Stimulated activated CD4-positive, alpha-beta T cell treated with anti-CD3 and anti-CD28 coated beads, Interleukin-2, amount 100 ng/mL, for 4 hours (primary cell): ENCODE data around the gene CDC14A.

Experiments used
- DNase-seq: peaks from one replicate; pipeline ENCODE4 v3.0.0-alpha.2; 2020; ENCODE audit warnings: low read depth

CDC14A gene

GRCh38 chr1:100538913-100539835, 186.9 kb downstream of the CDC14A start:
- no peak for DNase-seq

DNA sequence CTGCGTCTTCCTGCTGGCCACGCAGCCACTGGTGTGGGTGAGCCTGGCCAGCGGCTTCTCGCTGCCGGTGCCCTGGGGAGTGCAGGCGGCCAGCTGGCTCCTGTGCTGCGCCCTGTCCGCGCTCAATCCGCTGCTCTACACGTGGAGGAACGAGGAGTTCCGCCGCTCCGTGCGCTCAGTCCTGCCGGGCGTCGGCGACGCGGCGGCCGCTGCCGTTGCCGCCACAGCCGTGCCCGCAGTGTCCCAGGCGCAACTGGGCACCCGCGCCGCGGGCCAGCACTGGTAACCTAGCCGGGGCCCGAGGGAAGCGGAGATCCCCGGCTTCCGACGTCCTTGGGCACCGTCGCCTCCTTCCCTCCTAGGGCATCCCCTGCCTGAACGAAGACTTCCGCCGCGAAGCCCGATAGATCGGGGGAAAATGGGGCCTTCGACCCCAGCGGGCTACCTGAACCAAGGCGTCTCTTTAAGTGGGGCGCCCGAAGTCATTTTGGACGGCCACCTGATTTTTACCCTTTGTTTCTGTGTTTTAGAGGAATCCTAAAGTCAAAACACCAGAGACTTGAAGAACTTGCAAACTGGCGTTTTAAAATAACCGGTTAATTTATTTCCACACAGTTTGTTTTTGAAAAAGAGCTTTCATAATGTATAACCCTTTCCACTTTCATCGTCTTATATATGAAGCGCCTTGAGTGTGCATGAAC, 187.7 kb downstream of the CDC14A start:
- DNase-seq, result no peak

DNA sequence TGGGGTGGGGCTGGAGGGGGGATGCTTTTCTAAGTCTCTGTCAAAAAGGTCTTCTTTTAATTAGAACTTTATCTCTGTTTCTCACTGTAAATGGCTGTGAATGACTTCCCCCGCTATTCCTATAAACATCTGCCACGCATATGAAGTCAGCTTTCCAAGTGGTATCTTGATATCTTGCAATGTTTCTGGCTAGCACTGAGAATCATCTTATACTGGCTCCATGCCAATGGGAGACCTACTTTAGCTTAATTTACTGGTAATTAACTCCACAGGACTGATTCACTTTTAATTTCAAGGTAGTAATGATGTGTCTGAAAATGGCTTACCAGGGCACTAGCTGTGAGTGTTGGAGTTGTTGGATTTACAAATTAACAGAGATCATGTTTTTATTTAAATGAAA, 190.0 kb downstream of the CDC14A start:
- no peak for DNase-seq

GRCh38 chr1:100543640-100544039, 191.3 kb downstream of the CDC14A start:
- no peak for DNase-seq

DNA sequence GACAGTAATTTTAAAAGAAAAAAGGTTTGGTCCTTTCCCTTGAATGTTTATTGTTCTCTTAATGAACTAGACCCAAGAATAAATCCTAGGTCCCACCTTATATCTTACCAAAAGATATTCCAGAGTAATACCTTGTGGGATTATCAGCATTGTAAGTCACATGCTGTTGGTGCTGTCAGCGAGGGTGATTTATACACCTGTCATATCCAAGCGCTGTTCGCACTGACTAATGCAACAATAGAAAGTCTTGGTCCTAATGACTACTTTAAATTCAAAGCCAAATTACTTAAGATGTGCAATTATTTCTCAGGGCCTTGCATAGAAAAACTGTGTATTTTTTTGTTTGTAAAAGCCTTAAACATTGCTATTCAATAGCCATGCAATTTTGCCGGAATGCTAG, 192.5 kb downstream of the CDC14A start:
- DNase-seq, result no peak

DNA sequence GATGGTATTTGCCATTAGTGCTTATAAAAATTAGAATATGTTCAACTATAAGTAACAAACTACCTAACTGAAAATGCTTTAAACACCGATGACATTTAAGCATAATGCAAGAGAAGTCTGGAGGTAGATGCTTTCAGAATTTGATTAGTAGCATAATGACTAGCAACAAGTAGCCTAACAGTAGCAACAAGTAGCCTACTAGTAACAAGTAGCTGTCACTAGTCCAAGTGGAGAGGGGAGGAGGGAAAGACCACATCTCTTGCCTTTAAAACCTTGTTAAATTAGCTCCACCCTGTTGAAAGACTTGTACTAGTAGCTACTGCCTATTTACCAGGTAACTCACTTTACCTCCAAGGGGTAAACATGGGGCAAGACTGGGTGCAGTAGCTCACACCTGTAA, 193.5 kb downstream of the CDC14A start:
- DNase-seq, result no peak

- DNase-seq, result no peak
These were observed 199.7 kb downstream of the CDC14A start for GRCh38 chr1:100552031-100552430.

- DNase-seq, result no peak
These were observed 200.6 kb downstream of the CDC14A start for GRCh38 chr1:100552922-100553321.

GRCh38 chr1:100556181-100556580, 203.9 kb downstream of the CDC14A start:
- no peak for DNase-seq

DNA sequence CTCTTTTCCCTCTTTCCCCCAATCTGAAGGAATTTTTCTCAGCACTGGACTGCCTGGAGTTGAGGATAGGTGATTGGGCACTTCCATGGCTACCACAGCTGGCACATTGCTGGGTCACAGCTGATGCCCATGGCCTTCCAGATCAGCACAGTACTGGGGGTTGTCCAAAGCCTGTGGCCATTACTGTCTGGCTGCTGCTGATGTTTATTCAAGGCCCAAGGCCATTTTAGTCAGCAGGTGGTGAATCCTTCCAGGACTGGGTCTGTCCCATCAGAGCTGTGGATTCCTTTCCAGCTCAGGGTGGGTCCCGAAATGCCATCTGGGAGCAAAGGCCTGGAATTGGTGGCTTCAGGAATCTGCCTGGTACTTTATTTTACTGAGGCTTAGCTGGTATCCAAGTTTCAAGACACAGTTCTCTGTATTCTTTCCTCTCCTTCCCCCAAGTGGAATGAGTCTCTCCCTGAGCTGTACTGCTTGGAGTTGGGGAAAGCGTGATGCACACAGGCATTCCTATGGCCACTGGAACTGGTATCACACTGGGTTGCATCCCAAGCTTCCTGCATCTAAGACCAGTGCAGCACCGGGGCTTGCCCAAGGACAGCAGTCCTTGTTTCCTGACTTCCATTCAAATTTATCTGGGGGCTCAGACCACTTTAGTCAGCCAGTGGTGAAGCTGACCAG, 204.8 kb downstream of the CDC14A start:
- DNase-seq, result no peak

DNA sequence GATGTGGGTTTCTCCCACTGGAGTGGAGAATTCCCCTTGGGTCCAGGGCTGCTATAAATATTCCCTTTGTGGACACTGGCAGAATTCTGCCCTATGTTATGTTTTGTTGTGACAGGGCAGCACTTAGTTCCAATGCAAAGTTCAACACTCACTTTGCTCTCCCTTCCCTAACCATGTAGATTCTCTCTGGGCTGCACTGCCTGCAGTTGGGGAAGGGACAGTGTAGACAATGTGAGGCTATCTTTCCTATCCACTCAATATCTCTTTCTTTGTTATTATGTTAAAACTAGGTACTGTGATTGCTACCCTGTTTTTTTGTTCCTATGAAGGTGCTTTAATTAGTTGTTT, 205.3 kb downstream of the CDC14A start:
- no peak for DNase-seq

- DNase-seq, result no peak
These were observed 213.2 kb downstream of the CDC14A start for GRCh38 chr1:100565533-100565932.

DNA sequence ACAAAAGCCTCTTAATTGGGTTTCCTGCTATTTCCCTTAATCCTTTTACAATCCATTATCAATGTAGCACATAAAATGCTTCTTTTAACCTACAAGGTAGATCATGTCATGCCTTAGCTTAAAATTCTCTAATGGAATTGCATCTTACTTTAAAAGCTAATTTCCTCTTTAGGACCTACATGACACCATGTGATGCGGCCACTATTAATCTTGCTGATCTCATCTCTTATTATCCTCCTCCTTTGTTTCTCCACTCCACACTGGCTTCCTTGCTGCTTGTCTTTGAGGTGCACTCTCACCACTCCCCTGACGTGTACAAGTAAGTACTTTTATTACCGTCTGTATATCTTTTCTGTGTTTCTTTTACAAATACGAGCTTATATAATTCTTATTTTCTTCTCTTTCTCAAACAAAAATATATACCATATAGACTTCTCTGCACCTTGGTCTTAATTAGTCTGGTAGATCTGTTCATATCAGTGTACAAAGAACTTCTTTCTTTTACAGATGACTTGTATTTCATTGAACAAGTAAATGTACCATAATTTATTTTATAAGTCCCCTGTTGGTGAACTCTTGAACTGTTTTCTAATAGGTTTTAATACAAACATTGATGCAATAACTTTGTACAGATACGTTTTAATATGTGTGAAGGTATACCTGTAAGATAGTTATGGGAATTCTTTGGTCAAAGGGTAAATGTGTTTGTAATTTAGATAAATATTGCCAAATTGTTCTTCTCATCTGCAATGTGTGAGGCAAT, 213.8 kb downstream of the CDC14A start:
- DNase-seq, result no peak

- no peak for DNase-seq
These were observed 214.8 kb downstream of the CDC14A start for GRCh38 chr1:100567062-100567461.
